ENCODE measurements around the gene CCDC184. TPM values are rescaled to one million over a fixed set of nuclear protein-coding genes. Genes with fewer than 3 reads are reported as not detected.

The CCDC184 gene
- total RNA-seq, 1 donor from 2014 or later = 0.18 TPM

- peak overlapping the region; percentile 97 for H3K27ac Mint-ChIP-seq
- ChIA-PET CTCF (interaction anchor here (0.8 to 1.5 kb wide), 10 partner anchors 8 to 75 kb away, joined by 3 to 8 read pairs (median 3); partner anchors contain the start of genes CCDC184, PFKM and SENP1), POLR2A (interaction anchor here (0.7 to 3.2 kb wide), 12 partner anchors 13 to 524 kb away, joined by 3 to 61 read pairs (median 6); partner anchors contain the start of genes CCDC184, KANSL2, PFKM and SENP1)
- H3K27me3 Mint-ChIP-seq = peaks cover 2% of the 10 kb centered on the region
- intact Hi-C loops (cut with micrococcal nuclease) = loop anchor here (1.0 to 5.0 kb wide), 9 partner anchors 25 to 559 kb away; partner anchors contain the start of genes CCDC184, CCNT1, PFKM and SENP1
- TF ChIP-seq CTCF (IDR thresholded peaks at IDR 0.05) = no peak
- peaks cover 26% of the 10 kb centered on the region for H3K4me1 Mint-ChIP-seq
- peak overlapping the region; percentile 96 for H3K4me3 Mint-ChIP-seq
- no peaks in the 10 kb centered on the region for H3K9me3 Mint-ChIP-seq
- peaks cover 13% of the 10 kb centered on the region for H3K36me3 Mint-ChIP-seq (ENCODE audit: low read depth)
- DNase-seq (no peak), ATAC-seq (ENCODE audit: low read depth) (no peak)
Observed at GRCh38 chr12:48157889-48158370, 25.5 kb upstream of the CCDC184 start.

- intact Hi-C loops (cut with micrococcal nuclease) = no loop called here
- ATAC-seq (ENCODE audit: low read depth) = no peak
- Mint-ChIP-seq H3K4me1 (peaks cover 22% of the 10 kb centered on the region), H3K27me3 (peaks cover 3% of the 10 kb centered on the region), H3K4me3 (no peak overlapping the region), H3K27ac (no peak overlapping the region), H3K36me3 (ENCODE audit: low read depth) (peaks cover 4% of the 10 kb centered on the region), H3K9me3 (no peaks in the 10 kb centered on the region)
- CTCF ChIA-PET = interaction anchor here (0.7 kb wide), 1 partner anchor 33 kb away, joined by 4 read pairs; no protein-coding TSS in a partner anchor
- DNase-seq = no peak
- no peak for TF ChIP-seq CTCF (IDR thresholded peaks at IDR 0.05)
- POLR2A ChIA-PET = interaction anchor here (1.1 kb wide), 1 partner anchor 23 kb away, joined by 5 read pairs; the partner anchor contains the start of gene CCDC184
Observed at GRCh38 chr12:48160046-48160445, 23.4 kb upstream of the CCDC184 start.

- H3K36me3 Mint-ChIP-seq (ENCODE audit: low read depth) = peaks cover 4% of the 10 kb centered on the region
- peaks cover 22% of the 10 kb centered on the region for H3K4me1 Mint-ChIP-seq
- intact Hi-C loops (cut with micrococcal nuclease) = no loop called here
- no peaks in the 10 kb centered on the region for H3K9me3 Mint-ChIP-seq
- peaks cover 7% of the 10 kb centered on the region for H3K27me3 Mint-ChIP-seq
- POLR2A ChIA-PET = interaction anchor here (1.1 kb wide), 1 partner anchor 22 kb away, joined by 5 read pairs; the partner anchor contains the start of gene CCDC184
- H3K4me3 Mint-ChIP-seq = no peak overlapping the region
- no peak for TF ChIP-seq CTCF (IDR thresholded peaks at IDR 0.05)
- ATAC-seq (ENCODE audit: low read depth) = no peak
- CTCF ChIA-PET = no interaction called here
- H3K27ac Mint-ChIP-seq = no peak overlapping the region
- DNase-seq = no peak
Observed at GRCh38 chr12:48160807-48161206, 22.6 kb upstream of the CCDC184 start.

GRCh38 chr12:48163150-48163747 lies 20.2 kb upstream of the CCDC184 start:
- H3K4me3 Mint-ChIP-seq = no peak overlapping the region
- H3K36me3 Mint-ChIP-seq (ENCODE audit: low read depth) = no peaks in the 10 kb centered on the region
- no peak overlapping the region for H3K27ac Mint-ChIP-seq
- DNase-seq = no peak
- peaks cover 12% of the 10 kb centered on the region for H3K27me3 Mint-ChIP-seq
- ChIA-PET CTCF (interaction anchor here (1.2 to 2.2 kb wide), 6 partner anchors 20 to 455 kb away, joined by 3 to 10 read pairs (median 4); partner anchors contain the start of genes CCDC184 and SENP1), POLR2A (no interaction called here)
- TF ChIP-seq CTCF (IDR thresholded peaks at IDR 0.05) = no peak
- H3K4me1 Mint-ChIP-seq = peaks cover 3% of the 10 kb centered on the region
- H3K9me3 Mint-ChIP-seq = no peaks in the 10 kb centered on the region
- no peak for ATAC-seq (ENCODE audit: low read depth)
- intact Hi-C loops (cut with micrococcal nuclease) = no loop called here

- ATAC-seq (ENCODE audit: low read depth) = no peak
- Mint-ChIP-seq H3K36me3 (ENCODE audit: low read depth) (no peaks in the 10 kb centered on the region), H3K27ac (no peak overlapping the region), H3K27me3 (peaks cover 12% of the 10 kb centered on the region), H3K4me3 (no peak overlapping the region), H3K9me3 (no peaks in the 10 kb centered on the region), H3K4me1 (no peaks in the 10 kb centered on the region)
- intact Hi-C loops (cut with micrococcal nuclease) = loop anchor here (2.0 kb wide), 4 partner anchors 60 to 512 kb away; no protein-coding TSS in a partner anchor
- DNase-seq = no peak
- no peak for TF ChIP-seq CTCF (IDR thresholded peaks at IDR 0.05)
- ChIA-PET POLR2A (interaction anchor here (0.6 kb wide), 1 partner anchor 478 kb away, joined by 3 read pairs; no protein-coding TSS in a partner anchor), CTCF (interaction anchor here (0.6 to 2.2 kb wide), 11 partner anchors 18 to 454 kb away, joined by 3 to 10 read pairs (median 4); partner anchors contain the start of genes CCDC184 and SENP1)
Observed at GRCh38 chr12:48164451-48164850, 19.0 kb upstream of the CCDC184 start.

Data from activated B cell treated with CpG ODN at 0.5 μM for 24 hours (primary cell).